DMS153 (cell line): ENCODE measurements around the gene IGFBP3.

Experiments
- DNase-seq: peaks from one replicate; lab custom pipeline; 2025; lab: John Stamatoyannopoulos, UW

The IGFBP3 gene

DNA sequence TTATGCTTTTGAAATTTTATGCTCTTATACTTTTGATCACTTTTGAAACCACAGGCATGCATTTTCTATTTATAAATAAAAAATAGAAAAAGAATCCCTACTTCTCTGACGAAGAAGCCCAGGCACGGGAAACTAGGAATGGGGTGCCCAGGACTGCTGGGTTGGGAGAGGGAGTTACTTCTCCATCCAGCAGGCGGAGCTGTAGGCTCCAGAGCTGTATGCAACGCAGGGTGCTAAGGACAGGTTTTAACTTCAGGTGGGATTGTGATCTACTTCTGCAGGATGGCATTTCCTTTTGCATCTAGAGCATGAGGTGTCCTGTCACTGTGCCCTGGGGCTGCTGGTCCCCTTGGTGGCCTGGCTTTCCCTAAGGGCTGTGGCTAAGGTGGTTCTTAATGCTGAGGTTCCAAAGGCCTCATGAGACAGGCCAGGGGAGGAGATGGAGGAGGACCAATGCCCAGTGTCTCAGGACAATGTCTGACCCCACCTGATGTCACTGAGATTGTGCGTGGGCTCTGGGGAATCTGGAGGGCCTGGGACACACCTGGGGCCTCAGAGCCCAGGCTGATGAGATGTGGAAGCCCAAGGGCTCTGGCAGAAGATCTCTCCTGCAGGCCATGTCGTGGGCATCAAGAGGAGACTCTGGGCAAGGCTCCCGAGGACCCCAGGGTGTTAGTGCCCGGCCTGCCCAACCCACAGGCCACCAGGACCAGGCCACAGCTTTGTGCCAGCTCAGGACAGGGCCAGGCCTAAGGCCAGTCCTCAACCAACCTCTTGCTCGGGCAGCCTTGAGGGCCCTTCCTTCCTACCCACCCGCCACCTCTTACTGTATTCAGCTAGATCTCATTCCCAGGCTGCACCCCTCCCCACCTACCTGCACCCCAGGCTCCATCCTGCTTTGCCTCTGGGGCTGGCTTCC, 48.7 kb downstream of the IGFBP3 start:
- DNase-seq = no peak

DNA sequence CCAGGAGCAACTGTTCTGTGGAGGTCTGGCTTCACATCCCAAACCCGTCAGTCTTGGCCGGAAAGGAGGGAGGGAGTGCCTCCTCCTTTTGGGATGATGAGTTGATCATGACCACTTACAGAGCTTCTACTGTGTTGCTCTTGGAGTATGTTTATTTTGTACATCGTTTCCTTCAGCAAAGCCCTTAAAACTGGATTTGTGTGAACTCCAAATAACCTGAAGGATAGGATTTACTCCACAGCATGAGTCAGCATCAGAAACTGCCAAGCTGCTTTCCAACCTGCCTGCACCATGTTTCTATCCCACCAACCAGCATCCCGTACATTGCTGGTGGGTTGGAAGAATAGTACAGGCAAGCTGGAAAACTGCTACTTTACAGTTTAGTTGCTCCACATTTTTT, 51.6 kb downstream of the IGFBP3 start:
- DNase-seq = no peak

DNA sequence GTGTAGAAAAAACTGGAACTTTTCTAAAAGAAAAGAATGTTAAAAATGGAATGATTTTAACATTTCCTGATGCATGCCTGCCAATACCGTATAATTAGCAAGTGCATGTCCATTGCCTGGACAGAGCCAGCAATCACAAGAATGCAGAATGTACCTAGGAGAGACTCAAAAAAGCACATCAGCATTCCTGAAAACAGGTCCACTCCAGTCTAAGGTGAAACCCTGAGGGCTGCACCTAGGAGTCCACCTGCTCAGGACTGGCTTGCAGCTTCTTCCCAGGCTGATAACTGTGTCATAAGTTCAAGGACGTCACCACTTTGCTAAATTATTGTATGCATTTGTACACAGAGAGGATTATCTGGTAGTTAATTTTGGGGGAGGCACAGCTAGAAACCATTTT, 53.6 kb downstream of the IGFBP3 start:
- no peak for DNase-seq

DNA sequence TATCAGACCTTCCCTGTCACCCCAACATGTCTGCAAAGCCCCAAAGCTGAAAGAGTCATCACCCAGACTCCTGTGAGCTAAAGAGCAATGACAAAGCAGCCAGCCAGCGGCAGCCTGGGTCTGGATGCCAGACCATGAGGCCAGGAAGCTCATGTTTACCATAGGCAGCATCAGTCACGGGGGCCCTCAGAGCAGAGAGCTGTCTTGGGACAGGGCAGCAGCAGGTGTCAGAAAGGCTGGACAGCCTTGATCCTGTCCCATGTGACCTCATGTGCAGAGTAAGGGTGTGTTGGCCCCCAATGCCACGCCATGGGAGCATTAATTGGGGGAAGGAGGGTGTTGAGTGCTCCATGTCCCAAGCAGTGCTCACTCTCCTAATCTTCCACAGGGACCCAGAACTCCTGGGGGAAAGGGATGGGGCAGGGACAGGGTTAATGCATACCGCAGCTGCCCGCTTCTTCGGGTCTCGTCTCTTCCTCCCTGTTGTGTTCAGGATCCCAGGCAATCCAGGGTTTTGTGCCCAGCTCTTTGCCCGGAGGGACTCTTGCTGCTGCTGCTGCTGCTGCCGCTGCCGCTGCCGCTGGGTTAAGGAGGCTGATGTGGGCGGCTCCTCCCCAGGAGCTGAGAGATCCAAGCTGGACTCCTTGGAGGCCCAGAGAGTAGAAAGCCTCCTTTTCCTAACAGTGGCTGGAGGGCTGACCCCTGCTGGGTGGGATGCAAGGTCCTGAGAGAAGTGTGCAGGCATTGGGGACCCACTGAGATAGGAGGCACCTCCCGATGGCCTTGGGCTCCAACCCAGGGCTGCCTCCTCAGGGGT, 55.3 kb downstream of the IGFBP3 start:
- DNase-seq = no peak

DNA sequence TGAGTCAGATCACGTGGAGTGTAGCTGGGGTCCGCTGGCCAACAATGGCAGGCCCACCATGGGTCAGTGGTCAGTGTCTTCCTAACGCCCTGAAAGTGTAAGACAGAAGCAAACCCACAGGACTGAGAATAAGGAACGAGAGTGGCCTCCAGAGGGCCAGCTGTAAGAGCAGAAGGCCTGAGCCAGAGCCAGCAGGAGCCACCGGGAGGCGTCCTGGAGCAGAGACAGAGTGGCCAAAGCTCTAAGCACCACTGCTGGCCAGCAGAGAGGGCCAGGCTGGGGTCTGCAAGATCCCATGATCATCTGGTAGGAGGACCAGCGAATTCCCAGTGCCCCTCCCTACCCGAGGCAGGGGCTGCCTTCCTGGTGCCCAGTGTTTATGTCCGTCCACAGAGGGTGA, 57.4 kb downstream of the IGFBP3 start:
- no peak for DNase-seq
